Neuronal stem cell (in vitro differentiated cells): ENCODE results near the gene DPH1.

Experiments
- DNase-seq: peaks from one replicate; pipeline ENCODE4 v3.0.0-alpha.2; 2013; ENCODE audit warnings: low spot score
- H2AFZ ChIP-seq: one replicate; pipeline ENCODE4 v1.6.1; 2013; ENCODE audit warnings: mild to moderate bottlenecking, low read length, inconsistent platforms
- H2AK5ac ChIP-seq: 2 replicates; pipeline ENCODE4 v1.6.1; 2013; ENCODE audit warnings: low read depth, mild to moderate bottlenecking, inconsistent platforms, low read length, moderate library complexity, mixed read lengths
- H2BK120ac ChIP-seq: 2 replicates; pipeline ENCODE4 v1.6.1; 2013; ENCODE audit warnings: low read depth, mild to moderate bottlenecking, inconsistent platforms, low read length, moderate library complexity, mixed read lengths
- H2BK12ac ChIP-seq: one replicate; pipeline ENCODE4 v1.6.1; 2013; ENCODE audit warnings: low read length, inconsistent platforms
- H2BK15ac ChIP-seq: 2 replicates; pipeline ENCODE4 v1.6.1; 2013; ENCODE audit warnings: mild to moderate bottlenecking, low read length, inconsistent platforms, mixed read lengths
- H2BK5ac ChIP-seq: one replicate; pipeline ENCODE4 v1.6.1; 2013; ENCODE audit warnings: inconsistent platforms, mild to moderate bottlenecking, low read length, moderate library complexity
- H3K14ac ChIP-seq: one replicate; pipeline ENCODE4 v1.6.1; 2013; ENCODE audit warnings: low read length, inconsistent platforms
- H3K18ac ChIP-seq: 2 replicates; pipeline ENCODE4 v1.6.1; 2013; ENCODE audit warnings: low read length, inconsistent platforms
- H3K23ac ChIP-seq: 2 replicates; pipeline ENCODE4 v1.6.1; 2013; ENCODE audit warnings: low read depth, mild to moderate bottlenecking, mixed read lengths, low read length, inconsistent platforms; ENCODE audit not compliant: poor library complexity
- H3K27ac ChIP-seq: replicated peaks from 3 replicates; pipeline ENCODE4 v1.5.1; 2013; ENCODE audit warnings: low read length, inconsistent platforms
- H3K27me3 ChIP-seq, 3 experiments: 2 replicates each; pipeline ENCODE4 v1.6.1; 2013; ENCODE audit warnings: low read length in 3 of 3, mild to moderate bottlenecking in 2 of 3, inconsistent platforms in 1 of 3, low read depth in 1 of 3, mixed read lengths in 1 of 3, moderate library complexity in 1 of 3; ENCODE audit not compliant: control insufficient read depth in 3 of 3, insufficient read depth in 3 of 3
- H3K36me3 ChIP-seq, 2 donors: replicated peaks in 1 of 2; 2 replicates each; pipeline ENCODE4 v1.6.1; 2013; ENCODE audit warnings: low read length in 2 of 2; ENCODE audit not compliant: control insufficient read depth in 2 of 2, insufficient read depth in 2 of 2
- H3K4ac ChIP-seq: 2 replicates; pipeline ENCODE4 v1.6.1; 2013; ENCODE audit warnings: inconsistent platforms, mild to moderate bottlenecking, low read length, moderate library complexity
- H3K4me1 ChIP-seq, 2 donors: 1 replicate in 1 of 2; 2 replicates in 1 of 2; pipeline ENCODE4 v1.6.1; 2013; ENCODE audit warnings: low read length in 2 of 2, low read depth in 1 of 2; ENCODE audit not compliant: control insufficient read depth in 2 of 2, insufficient read depth in 1 of 2
- H3K4me2 ChIP-seq: one replicate; pipeline ENCODE4 v1.6.1; 2013; ENCODE audit warnings: mild to moderate bottlenecking, low read length, inconsistent platforms; ENCODE audit not compliant: insufficient read depth, poor library complexity, severe bottlenecking
- H3K4me3 ChIP-seq, 2 donors: 2 replicates each; pipeline ENCODE4 v1.5.1; 2013; ENCODE audit warnings: low read length in 2 of 2, mild to moderate bottlenecking in 2 of 2, inconsistent platforms in 1 of 2, moderate library complexity in 1 of 2
- H3K79me1 ChIP-seq: one replicate; pipeline ENCODE4 v1.6.1; 2013; ENCODE audit warnings: low read depth, mild to moderate bottlenecking, inconsistent platforms, low read length, moderate library complexity
- H3K9ac ChIP-seq: one replicate; pipeline ENCODE4 v1.6.1; 2013; ENCODE audit warnings: mild to moderate bottlenecking, low read depth, low read length, inconsistent platforms; ENCODE audit not compliant: poor library complexity
- H3K9me3 ChIP-seq, 2 donors: replicated peaks in 1 of 2; 2 replicates each; pipeline versions ENCODE3 to v1.6.1; 2013; ENCODE audit warnings: low read length in 2 of 2, mild to moderate bottlenecking in 2 of 2, inconsistent platforms in 1 of 2, low read depth in 1 of 2, mixed read lengths in 1 of 2, moderate library complexity in 1 of 2; ENCODE audit not compliant: control insufficient read depth in 2 of 2, insufficient read depth in 1 of 2
- H4K8ac ChIP-seq: one replicate; pipeline ENCODE4 v1.6.1; 2013; ENCODE audit warnings: low read depth, mild to moderate bottlenecking, inconsistent platforms, low read length, moderate library complexity
- H4K91ac ChIP-seq: one replicate; pipeline ENCODE4 v1.6.1; 2013; ENCODE audit warnings: low read length, low read depth, mild to moderate bottlenecking, inconsistent platforms; ENCODE audit not compliant: poor library complexity
- WGBS, 2 donors: extraction: QIAGEN DNeasy Blood & Tissue Kit; methylation state at CpG; one replicate each; pipeline ENCODE4 v1.1.7; 2013; ENCODE audit warnings: missing lambda C conversion rate in 2 of 2, mixed read lengths in 1 of 2; ENCODE audit not compliant: insufficient read length in 2 of 2, insufficient replicate concordance in 1 of 2; ENCODE audit errors: extremely low coverage in 2 of 2; 5-methylcytosine and 5-hydroxymethylcytosine counted together

Gene DPH1

DNA sequence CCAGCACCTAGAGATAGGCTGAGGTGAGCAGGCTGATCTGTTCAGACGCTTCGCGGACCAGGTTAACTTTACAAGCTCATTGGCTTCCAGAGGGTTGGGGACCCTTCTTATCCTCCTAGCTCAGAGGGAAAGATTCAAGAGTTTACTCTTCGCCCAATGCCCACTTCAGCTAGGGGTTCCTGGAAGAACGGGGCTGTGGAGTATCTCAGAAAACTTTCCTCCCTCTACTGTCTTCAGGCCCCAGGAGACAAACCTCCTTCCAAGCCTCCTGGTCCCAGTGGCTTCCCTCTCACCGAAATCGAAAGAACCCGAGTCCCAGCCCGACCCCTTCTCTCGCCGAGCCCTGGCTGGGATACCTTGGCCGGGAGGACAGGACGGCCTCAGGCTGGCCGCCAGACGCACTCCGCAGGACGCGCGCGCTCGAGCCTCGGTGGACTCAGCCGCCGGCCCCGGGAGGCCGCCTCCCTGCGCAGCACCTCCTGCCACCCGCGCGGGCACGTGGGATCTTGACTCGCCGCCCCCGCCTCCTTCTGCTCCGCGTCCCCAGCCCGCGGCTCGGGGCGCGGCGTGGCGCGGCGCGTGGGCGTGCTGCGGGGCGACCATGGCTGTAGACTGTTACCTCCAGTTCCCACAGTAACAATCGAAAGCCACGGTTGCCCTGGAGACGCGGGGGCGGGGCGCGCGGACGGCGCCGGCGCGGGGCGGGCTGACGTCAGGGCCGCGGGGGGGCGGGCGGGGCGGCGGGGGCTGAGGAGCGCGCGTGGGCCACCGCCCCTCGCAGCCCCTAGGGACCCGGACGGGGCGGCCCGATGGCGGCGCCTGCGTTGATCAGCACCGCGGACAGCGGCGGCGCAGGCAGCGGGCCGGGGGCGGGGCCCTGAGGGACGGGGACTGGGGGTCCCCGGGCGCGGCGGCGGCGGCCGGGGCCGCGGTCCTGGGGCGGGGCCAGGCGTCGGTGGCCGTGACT, 19.7 kb downstream of the DPH1 start:
- Histone ChIP-seq H2AFZ (peak overlapping the region; percentile 98), H3K4me2 (peak overlapping the region; percentile 97), H2BK120ac (no peak overlapping the region), H3K14ac (peak overlapping the region; percentile 8), H4K8ac (no peak overlapping the region), H3K9ac (peak overlapping the region; percentile 86), H3K9me3 (no peaks in the 10 kb centered on the region), H3K79me1 (no peaks in the 10 kb centered on the region), H2BK5ac (peak overlapping the region; percentile 66), H3K36me3 (peaks cover 1 to 7% of the 10 kb centered on the region in 2 donors), H3K27ac (no peak overlapping the region), H3K23ac (peak overlapping the region; percentile 89), H3K4me3 (peak overlapping the region; percentile 84 to 87), H2BK12ac (no peak overlapping the region), H2AK5ac (no peak overlapping the region), H2BK15ac (no peak overlapping the region), H4K91ac (no peak overlapping the region), H3K27me3 (peaks cover 4 to 51% (median 27%) of the 10 kb centered on the region in 3 experiments), H3K18ac (peak overlapping the region; percentile 76), H3K4ac (no peak overlapping the region), H3K4me1 (peaks cover 7 to 23% of the 10 kb centered on the region in 2 donors)
- DNase-seq = peak; percentile 88
- WGBS, 2 donors = no CpG with 5 or more reads among the region's 104 CpGs

DNA sequence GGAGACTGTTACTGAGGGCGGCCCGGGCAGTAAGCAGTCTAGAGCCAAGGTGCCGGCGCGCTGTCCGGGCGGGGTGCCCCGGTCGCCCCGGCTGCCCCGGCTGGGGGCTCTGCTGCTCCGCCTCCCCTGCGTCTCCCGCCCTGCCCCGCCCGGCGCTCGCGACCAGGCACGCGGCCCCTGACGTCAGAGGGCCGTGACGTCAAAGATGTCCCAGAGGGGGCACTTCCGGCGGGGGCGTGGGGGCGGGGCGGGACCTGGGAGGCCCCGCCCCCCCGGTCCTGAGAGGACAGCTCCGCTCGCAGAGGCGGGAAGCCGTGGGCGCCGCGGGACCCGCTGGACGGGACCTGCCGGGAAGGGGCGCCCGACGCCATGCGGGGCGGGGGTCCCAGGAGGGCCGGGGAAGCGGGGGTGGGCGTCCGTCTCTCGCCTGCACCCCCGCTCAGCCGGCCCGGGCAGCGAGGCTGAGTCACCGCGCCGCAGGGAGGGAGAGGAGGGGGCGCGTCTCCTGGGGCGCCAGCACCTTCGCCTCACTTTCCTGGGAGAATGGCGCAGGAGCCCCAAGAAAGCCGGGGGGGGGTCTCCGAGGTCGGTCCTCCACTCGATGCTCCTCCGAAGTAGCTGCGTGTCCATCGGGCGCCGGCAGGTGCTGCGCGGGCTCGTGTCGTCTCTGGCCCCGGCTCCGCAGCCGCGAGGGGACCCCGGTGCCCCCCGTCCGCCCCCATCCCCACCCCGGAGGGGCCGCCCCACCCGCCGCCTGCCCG, 20.5 kb downstream of the DPH1 start:
- H3K27me3 ChIP-seq = peaks cover 4 to 58% (median 33%) of the 10 kb centered on the region in 3 experiments
- DNase-seq = peak; percentile 76

DNA sequence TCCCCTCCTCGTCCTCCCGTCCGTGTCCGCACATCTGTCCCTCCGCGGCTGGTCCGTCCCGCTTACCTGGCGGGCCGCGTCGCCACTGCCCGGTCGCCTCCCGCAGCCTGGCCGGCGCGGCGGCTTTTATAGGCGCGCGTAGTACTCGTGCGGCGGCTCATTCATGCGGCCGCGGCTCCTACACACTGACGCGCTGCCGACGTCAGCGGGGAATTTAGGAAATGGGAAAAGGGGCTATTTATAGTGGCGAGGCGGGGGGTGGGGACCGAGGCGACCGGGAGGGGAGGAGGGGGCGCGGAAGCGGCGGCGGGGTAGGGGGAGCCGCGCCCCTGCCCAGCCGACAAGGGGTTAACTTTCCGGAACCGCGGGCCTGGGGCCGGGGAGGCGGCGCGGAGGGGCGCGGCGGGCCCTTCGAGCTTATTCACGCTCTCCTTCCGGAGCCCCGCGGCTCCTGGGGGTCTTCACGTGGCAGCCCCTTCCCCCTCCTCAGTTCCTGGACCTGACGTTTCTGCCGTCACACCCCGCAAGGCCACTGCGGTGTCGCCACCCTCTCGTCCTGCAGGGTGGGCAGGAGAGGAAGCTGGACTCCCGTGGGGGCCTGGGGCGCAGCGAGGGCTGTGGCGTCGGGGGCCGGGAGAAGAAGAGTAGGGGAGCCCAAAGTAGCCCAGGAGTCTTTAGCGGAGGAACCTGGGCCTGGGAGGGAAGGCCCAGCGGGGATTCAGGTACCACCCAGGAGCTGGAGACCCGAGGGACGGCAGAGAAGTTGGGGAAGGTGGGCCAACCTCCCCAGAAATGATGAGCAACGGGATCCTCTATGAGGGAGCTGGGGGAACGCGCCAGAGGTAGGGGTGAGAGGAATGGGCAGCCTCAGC, 21.3 kb downstream of the DPH1 start:
- H3K4me1 ChIP-seq = peaks cover 7 to 23% of the 10 kb centered on the region in 2 donors
- no peak overlapping the region for H2BK12ac ChIP-seq
- peak overlapping the region; percentile 73 for H3K4me2 ChIP-seq
- H2AFZ ChIP-seq = peak overlapping the region; percentile 95
- H3K27ac ChIP-seq = no peak overlapping the region
- peak overlapping the region; percentile 44 for H3K9ac ChIP-seq
- no peak for DNase-seq
- H3K36me3 ChIP-seq = peaks cover 0 to 1% of the 10 kb centered on the region in 2 donors
- H2BK120ac ChIP-seq = no peak overlapping the region
- H2BK5ac ChIP-seq = no peak overlapping the region
- no peak overlapping the region for H4K91ac ChIP-seq
- peak overlapping the region; percentile 85 for H3K23ac ChIP-seq
- no peak overlapping the region for H2AK5ac ChIP-seq
- no peaks in the 10 kb centered on the region for H3K9me3 ChIP-seq
- H3K79me1 ChIP-seq = no peaks in the 10 kb centered on the region
- peaks cover 4 to 67% (median 39%) of the 10 kb centered on the region in 3 experiments for H3K27me3 ChIP-seq
- H2BK15ac ChIP-seq = peak overlapping the region; percentile 17
- no peak overlapping the region for H4K8ac ChIP-seq
- H3K14ac ChIP-seq = peak overlapping the region; percentile 21
- peak overlapping the region in 1 of 2 donors; percentile 84 for H3K4me3 ChIP-seq
- peak overlapping the region; percentile 28 for H3K18ac ChIP-seq
- H3K4ac ChIP-seq = no peak overlapping the region
- WGBS, 2 donors = no CpG with 5 or more reads among the region's 81 CpGs

More for the DNA sequence above, 20.5 kb downstream of the DPH1 start:
- WGBS, 2 donors = no CpG with 5 or more reads among the region's 88 CpGs
- no peak overlapping the region for H2BK15ac ChIP-seq
- H3K79me1 ChIP-seq = no peaks in the 10 kb centered on the region
- no peak overlapping the region for H3K23ac ChIP-seq
- peak overlapping the region; percentile 95 for H2AFZ ChIP-seq
- no peak overlapping the region for H2BK120ac ChIP-seq
- peak overlapping the region; percentile 75 to 84 for H3K4me3 ChIP-seq
- no peak overlapping the region for H4K91ac ChIP-seq
- H3K4ac ChIP-seq = no peak overlapping the region
- no peak overlapping the region for H2BK5ac ChIP-seq
- H3K4me1 ChIP-seq = peaks cover 7 to 23% of the 10 kb centered on the region in 2 donors
- no peak overlapping the region for H3K14ac ChIP-seq
- no peak overlapping the region for H3K27ac ChIP-seq
- H4K8ac ChIP-seq = no peak overlapping the region
- H3K36me3 ChIP-seq = peaks cover 0 to under 1% of the 10 kb centered on the region in 2 donors
- H2AK5ac ChIP-seq = no peak overlapping the region
- H2BK12ac ChIP-seq = no peak overlapping the region
- no peak overlapping the region for H3K9ac ChIP-seq
- H3K18ac ChIP-seq = peak overlapping the region; percentile 38
- H3K9me3 ChIP-seq = no peaks in the 10 kb centered on the region
- peak overlapping the region; percentile 73 for H3K4me2 ChIP-seq
